Measurements from ENCODE around the gene XRCC6. TPM values are rescaled to one million over a fixed set of nuclear protein-coding genes. Genes with fewer than 3 reads are reported as not detected.
A peak's percentile ranks its signal among the peaks of the same experiment; 100 is the strongest.

Gene XRCC6
- total and polyA plus RNA-seq, 9 of the 15 experiments (the other 6 are each of a cell fraction or from before 2014, with no cell fraction given) = 151 to 440 (median 318) TPM

DNA sequence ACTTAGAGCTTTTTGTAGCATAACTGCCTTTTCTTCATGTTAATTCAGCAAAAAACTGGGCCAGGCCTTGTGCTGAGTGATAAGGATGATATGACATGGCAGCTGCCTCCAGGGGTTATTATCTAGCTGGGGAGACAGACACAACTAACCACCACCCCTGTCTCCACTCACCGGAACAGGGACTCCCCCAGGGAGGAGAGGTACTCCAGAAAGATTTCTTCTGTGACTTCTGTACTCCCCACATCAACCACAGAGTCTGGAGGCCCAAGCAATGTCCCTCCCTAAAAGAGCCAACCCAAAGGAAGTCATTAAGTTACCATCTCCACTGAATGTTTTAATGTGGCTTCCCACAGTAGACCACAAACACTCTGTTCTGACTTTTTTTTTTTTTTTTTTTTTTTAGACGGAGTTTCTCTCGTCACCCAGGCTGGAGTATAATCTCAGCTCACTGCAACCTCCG, 17.2 kb upstream of the XRCC6 start (continued):
- TF ChIP-seq, protein P1, sequence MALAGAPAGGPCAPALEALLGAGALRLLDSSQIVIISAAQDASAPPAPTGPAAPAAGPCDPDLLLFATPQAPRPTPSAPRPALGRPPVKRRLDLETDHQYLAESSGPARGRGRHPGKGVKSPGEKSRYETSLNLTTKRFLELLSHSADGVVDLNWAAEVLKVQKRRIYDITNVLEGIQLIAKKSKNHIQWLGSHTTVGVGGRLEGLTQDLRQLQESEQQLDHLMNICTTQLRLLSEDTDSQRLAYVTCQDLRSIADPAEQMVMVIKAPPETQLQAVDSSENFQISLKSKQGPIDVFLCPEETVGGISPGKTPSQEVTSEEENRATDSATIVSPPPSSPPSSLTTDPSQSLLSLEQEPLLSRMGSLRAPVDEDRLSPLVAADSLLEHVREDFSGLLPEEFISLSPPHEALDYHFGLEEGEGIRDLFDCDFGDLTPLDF (CRISPR knock-in tag; IDR thresholded peaks at IDR 0.05) = no peak
- TF ChIP-seq RUNX1 (IDR thresholded peaks at IDR 0.05; ENCODE audit: low read depth) (0 out of 2 replicates have a peak, but pooled peaks have one; percentile 69), NCOA6 (IDR thresholded peaks at IDR 0.05) (no peak), NCOA1 (IDR thresholded peaks at IDR 0.05; ENCODE audit: low read depth) (no peak), ZNF764 (CRISPR knock-in tag; IDR thresholded peaks at IDR 0.05; ENCODE audit: low read depth) (no peak), ZNF354B (CRISPR knock-in tag; IDR thresholded peaks at IDR 0.05) (no peak), ILF3 (IDR thresholded peaks at IDR 0.05; ENCODE audit: borderline replicate concordance) (no peak), DPF2 (IDR thresholded peaks at IDR 0.05) (peak; percentile 85), ZNF830 (CRISPR knock-in tag; IDR thresholded peaks at IDR 0.05) (no peak), MCM2 (IDR thresholded peaks at IDR 0.05; ENCODE audit: low read depth) (no peak), HDAC8 (tag; IDR thresholded peaks at IDR 0.05) (no peak), XRCC3 (IDR thresholded peaks at IDR 0.05) (no peak), MAFG (tag; conservative IDR thresholded peaks at IDR 0.05) (peak; percentile 80), SRSF1 (IDR thresholded peaks at IDR 0.05; ENCODE audit: low read depth, low read length) (no peak), ZNF23 (CRISPR knock-in tag; IDR thresholded peaks at IDR 0.05) (no peak), ELF1 (tag; IDR thresholded peaks at IDR 0.05) (no peak), NFRKB (IDR thresholded peaks at IDR 0.05; ENCODE audit: low read depth) (no peak), TAL1 (IDR thresholded peaks at IDR 0.05) (peak; percentile 82), BCL6 (CRISPR knock-in tag; IDR thresholded peaks at IDR 0.05) (no peak), ZNF717 (CRISPR knock-in tag; IDR thresholded peaks at IDR 0.05) (no peak), TCF7L2 (IDR thresholded peaks at IDR 0.05; ENCODE audit: low read depth, low read length) (no peak), MTA1 (IDR thresholded peaks at IDR 0.05; ENCODE audit: borderline replicate concordance) (no peak), ETV1 (tag; conservative IDR thresholded peaks at IDR 0.05; ENCODE audit: low read depth) (peak; percentile 83), TBL1XR1 (IDR thresholded peaks at IDR 0.05; ENCODE audit: low read length in 2 of 2) (peak in 1 of 2 experiments; percentile 93; a peak in 3 of 4 replicates), EGR1 (conservative IDR thresholded peaks at IDR 0.05) (no peak), NR3C1 (CRISPR knock-in tag; IDR thresholded peaks at IDR 0.05) (no peak), SIN3B (IDR thresholded peaks at IDR 0.05; ENCODE audit: low read depth) (no peak), TBP (optimal IDR thresholded peaks at IDR 0.05; ENCODE audit: low read depth, low read length) (no peak), MTF1 (CRISPR knock-in tag; IDR thresholded peaks at IDR 0.05; ENCODE audit: borderline replicate concordance) (no peak)
- TF ChIP-seq, protein P2, sequence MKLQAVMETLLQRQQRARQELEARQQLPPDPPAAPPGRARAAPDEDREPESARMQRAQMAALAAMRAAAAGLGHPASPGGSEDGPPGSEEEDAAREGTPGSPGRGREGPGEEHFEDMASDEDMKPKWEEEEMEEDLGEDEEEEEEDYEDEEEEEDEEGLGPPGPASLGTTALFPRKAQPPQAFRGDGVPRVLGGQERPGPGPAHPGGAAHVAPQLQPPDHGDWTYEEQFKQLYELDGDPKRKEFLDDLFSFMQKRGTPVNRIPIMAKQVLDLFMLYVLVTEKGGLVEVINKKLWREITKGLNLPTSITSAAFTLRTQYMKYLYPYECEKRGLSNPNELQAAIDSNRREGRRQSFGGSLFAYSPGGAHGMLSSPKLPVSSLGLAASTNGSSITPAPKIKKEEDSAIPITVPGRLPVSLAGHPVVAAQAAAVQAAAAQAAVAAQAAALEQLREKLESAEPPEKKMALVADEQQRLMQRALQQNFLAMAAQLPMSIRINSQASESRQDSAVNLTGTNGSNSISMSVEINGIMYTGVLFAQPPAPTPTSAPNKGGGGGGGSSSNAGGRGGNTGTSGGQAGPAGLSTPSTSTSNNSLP (IDR thresholded peaks at IDR 0.05; ENCODE audit: borderline replicate concordance, low read depth, low read length) = peak; percentile 67; the same call in 1 of the 2 replicates

Measured in K562 (cell line).